ENCODE results near the gene TFR2. TPM values are rescaled to one million over a fixed set of nuclear protein-coding genes. Genes with fewer than 3 reads are reported as not detected.

Gene TFR2
- total and polyA plus RNA-seq, 2 of the 13 experiments (the other 11 are each of a cell fraction or from before 2014, with no cell fraction given), result 36.9 to 64.2 TPM

GRCh38 chr7:100641463-100641859 lies at the start of gene TFR2 (continued):
- no peak for TF ChIP-seq ZSCAN29 (CRISPR knock-in tag; conservative IDR thresholded peaks at IDR 0.05)
- no peak for TF ChIP-seq ZMAT5 (CRISPR knock-in tag; IDR thresholded peaks at IDR 0.05; ENCODE audit: borderline replicate concordance, low read depth)
- TF ChIP-seq FIP1L1 (IDR thresholded peaks at IDR 0.05; ENCODE audit: borderline replicate concordance, insufficient read depth, low read depth, low read length), result no peak
- peak; percentile 78 for TF ChIP-seq RXRB (CRISPR knock-in tag; IDR thresholded peaks at IDR 0.05; ENCODE audit: borderline replicate concordance)
- TF ChIP-seq RAD51 (IDR thresholded peaks at IDR 0.05; ENCODE audit: borderline replicate concordance), result no peak
- TF ChIP-seq ZBTB2 (CRISPR knock-in tag; IDR thresholded peaks at IDR 0.05; ENCODE audit: low read depth), result no peak
- TF ChIP-seq ZNF18 (CRISPR knock-in tag; IDR thresholded peaks at IDR 0.05; ENCODE audit: insufficient replicate concordance), result no peak
- no peak for TF ChIP-seq ZNF878 (CRISPR knock-in tag; IDR thresholded peaks at IDR 0.05)
- TF ChIP-seq GLMP (CRISPR knock-in tag; IDR thresholded peaks at IDR 0.05; ENCODE audit: borderline replicate concordance), result no peak
- TF ChIP-seq ZNF607 (CRISPR knock-in tag; IDR thresholded peaks at IDR 0.05; ENCODE audit: borderline replicate concordance), result 0 out of 2 replicates have a peak, but pooled peaks have one; percentile 19
- no peak for TF ChIP-seq ZNF510 (CRISPR knock-in tag; IDR thresholded peaks at IDR 0.05; ENCODE audit: low read depth)
- TF ChIP-seq ZNF530 (CRISPR knock-in tag; IDR thresholded peaks at IDR 0.05; ENCODE audit: low read depth), result no peak
- TF ChIP-seq SP1 (IDR thresholded peaks at IDR 0.05), result no peak
- TF ChIP-seq SP1 (CRISPR knock-in tag; IDR thresholded peaks at IDR 0.05), result 0 out of 2 replicates have a peak, but pooled peaks have one; percentile 8
- no peak for TF ChIP-seq AHR (CRISPR knock-in tag; IDR thresholded peaks at IDR 0.05)
- peak; percentile 96 for TF ChIP-seq ZBTB10 (CRISPR knock-in tag; IDR thresholded peaks at IDR 0.05; ENCODE audit: borderline replicate concordance)
- no peak for TF ChIP-seq REXO4 (CRISPR knock-in tag; IDR thresholded peaks at IDR 0.05; ENCODE audit: borderline replicate concordance)
- TF ChIP-seq ZNF747 (CRISPR knock-in tag; IDR thresholded peaks at IDR 0.05; ENCODE audit: borderline replicate concordance), result no peak
- TF ChIP-seq RXRA (CRISPR knock-in tag; IDR thresholded peaks at IDR 0.05), result peak; percentile 64; the same call in 1 of the 2 replicates
- peak; percentile 46; the same call in 1 of the 2 replicates for TF ChIP-seq YEATS4 (CRISPR knock-in tag; IDR thresholded peaks at IDR 0.05; ENCODE audit: borderline replicate concordance)
- TF ChIP-seq HINFP (CRISPR knock-in tag; IDR thresholded peaks at IDR 0.05; ENCODE audit: low read depth), result peak; percentile 31; the same call in 1 of the 2 replicates
